GM18873 (cell line): ENCODE results near the gene ETV2.
A peak's percentile ranks its signal among the peaks of the same experiment; 100 is the strongest.
"Not testable (repeated sequence)": the region's sequence is repeated elsewhere in the genome, so short reads cannot be mapped to it uniquely, and the experiment has no call there.

Experiments
- ATAC-seq: cut with Tn5 transposase; IDR thresholded peaks from one replicate; pipeline ENCODE4 v1.9.1; 2021; ENCODE audit warnings: mild to moderate bottlenecking, moderate library complexity, moderate number of reproducible peaks; ENCODE audit not compliant: unreplicated experiment, low FRiP score

ETV2 gene

DNA sequence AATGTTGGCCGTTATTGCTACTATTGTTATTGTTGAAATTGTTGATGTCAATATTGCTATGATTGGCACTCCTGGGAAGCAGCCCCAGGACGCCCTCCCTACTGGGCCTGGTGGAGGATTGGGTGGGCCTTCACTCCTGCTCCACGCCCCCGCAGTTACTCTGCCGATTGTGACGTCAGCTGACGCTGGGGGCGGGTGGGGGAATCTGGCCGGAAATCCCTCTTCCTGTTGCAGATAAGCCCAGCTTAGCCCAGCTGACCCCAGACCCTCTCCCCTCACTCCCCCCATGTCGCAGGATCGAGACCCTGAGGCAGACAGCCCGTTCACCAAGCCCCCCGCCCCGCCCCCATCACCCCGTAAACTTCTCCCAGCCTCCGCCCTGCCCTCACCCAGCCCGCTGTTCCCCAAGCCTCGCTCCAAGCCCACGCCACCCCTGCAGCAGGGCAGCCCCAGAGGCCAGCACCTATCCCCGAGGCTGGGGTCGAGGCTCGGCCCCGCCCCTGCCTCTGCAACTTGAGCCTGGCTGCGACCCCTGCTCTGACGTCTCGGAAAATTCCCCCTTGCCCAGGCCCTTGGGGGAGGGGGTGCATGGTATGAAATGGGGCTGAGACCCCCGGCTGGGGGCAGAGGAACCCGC is at the start of gene ETV2:
ETV2 (plus strand) TSS at position 231 of the 637 bp plus-strand sequence. CDS start 716 bp downstream, outside the sequence.
- ATAC-seq: no peak

DNA sequence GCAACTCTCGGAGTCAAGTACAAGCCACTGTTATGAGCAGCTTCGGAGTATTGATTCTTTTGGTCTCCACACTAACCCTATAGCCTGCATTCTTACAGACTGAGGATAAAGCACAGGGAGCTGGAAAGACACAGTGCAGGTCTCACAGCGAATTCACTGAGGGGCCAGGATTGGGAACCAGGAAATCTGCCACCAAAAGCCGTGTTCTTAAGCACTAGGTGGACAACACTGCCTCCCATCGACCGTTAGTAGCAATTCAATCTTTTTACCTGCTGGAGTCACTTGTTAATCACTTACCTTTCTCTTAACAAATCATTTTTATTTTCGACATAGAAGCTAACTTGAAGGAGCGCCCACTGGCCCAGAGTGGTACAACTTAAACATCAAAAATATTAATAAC is 49.3 kb upstream of the ETV2 start:
- no peak for ATAC-seq

DNA sequence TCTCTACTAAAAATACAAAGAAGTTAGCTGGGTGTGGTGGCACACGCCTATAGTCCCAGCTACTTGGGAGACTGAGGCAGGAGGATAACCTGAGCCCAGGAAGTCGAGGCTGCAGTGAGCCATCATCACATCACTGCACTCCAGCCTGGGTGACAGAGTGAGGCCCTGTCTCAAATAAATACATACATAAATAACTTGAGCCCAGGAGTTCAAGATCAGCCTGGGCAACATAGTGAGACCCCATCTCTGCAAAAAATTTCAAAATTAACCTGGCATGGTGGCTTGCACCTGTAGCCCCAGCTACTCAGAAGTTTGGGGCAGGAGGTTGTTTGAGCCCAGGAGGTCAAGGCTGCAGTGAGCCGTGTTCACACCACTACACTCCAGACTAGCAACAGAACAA is 46.5 kb upstream of the ETV2 start:
- not testable (repeated sequence) for ATAC-seq

DNA sequence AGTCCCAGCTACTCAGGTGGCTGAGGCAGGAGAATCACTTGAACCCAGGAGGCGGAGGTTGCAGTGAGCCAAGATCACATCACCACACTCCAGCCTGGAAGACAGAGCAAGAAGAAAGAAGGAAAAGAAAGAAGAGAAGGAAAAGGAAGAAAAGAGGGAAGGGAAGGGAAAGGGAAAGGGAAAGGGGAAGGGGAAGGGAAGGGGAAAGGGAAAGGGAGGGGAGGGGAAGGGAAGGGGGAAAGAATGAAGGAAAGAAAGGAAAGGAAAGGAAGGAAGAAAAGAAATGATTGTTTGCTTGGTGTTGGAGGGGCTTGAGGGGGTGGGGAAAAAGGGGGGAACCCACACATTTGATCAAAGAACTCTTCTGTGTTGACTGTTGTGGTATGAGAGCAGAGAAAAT is 45.6 kb upstream of the ETV2 start:
- ATAC-seq: no peak

DNA sequence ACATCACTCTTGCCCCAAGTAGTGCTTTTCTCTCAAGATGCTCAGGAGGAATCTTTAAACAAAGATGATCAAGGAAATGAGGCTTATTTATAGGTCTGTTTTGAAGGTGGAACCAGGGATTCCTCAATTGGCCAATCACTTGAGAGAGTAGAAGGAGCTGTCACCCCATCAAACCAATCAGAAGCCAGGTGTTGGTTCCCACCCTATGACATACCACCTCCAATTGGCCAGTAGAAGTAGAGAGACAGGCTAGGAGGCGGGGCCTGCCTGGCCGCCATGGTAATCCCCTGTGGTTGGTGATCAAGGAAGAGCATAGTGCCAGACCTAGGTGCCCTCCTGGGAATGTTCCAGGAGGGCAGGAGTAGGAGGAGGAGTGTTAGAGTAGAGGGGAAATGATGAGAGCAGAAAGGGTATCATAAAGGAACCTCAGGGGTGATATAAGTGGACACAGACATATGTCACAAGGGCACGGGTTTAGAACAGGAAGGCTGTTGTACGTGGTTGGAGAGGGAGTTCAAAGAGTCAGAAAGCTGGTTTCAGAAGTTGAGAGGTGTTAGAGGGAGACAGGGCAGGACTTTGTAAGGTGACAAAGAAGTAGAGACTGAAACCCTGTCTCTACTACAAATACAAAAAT is 45.1 kb upstream of the ETV2 start:
- ATAC-seq: no peak

- ATAC-seq: no peak
Measured at GRCh38 chr19:35601971-35602370, 39.6 kb upstream of the ETV2 start.

DNA sequence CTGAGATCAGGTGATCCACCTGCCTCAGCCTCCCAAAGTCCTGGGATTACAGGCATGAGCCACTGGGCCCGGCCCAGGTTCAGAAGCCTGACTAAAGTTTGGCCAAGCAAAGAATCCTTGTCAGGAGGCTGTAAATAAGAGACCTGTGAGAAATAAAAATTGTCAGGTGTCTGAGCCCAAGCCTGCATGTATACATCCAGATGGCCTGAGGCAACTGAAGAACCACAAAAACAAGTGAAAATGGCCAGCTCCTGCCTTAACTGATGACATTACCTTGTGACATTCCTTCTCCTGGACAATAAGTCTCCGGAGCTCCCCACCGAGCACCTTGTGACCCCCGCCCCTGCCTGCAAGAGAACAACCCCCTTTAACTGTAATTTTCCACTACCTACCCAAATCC is 37.1 kb upstream of the ETV2 start:
- ATAC-seq: not testable (repeated sequence)

GRCh38 chr19:35607170-35607569 is 34.4 kb upstream of the ETV2 start:
- not testable (repeated sequence) for ATAC-seq

DNA sequence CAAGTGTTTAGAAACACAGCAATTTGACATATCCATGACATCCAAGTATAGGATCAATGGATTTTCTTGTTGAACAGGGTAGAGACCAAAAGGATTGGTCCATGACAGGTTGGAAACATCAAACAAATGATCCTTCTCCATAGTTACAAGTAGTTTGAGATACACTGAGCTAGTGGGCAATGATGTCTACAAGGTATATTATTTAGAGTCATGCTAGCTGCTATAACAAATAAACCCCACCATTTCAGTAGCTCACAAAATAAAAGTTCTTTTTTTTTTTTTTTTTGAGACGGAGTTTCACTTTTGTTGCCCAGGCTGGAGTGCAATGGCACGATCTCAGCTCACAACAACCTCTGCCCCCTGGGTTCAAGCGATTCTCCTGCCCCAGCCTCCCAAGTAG is 33.9 kb upstream of the ETV2 start:
- no peak for ATAC-seq

- no peak for ATAC-seq
Measured at GRCh38 chr19:35608251-35608650, 33.3 kb upstream of the ETV2 start.

DNA sequence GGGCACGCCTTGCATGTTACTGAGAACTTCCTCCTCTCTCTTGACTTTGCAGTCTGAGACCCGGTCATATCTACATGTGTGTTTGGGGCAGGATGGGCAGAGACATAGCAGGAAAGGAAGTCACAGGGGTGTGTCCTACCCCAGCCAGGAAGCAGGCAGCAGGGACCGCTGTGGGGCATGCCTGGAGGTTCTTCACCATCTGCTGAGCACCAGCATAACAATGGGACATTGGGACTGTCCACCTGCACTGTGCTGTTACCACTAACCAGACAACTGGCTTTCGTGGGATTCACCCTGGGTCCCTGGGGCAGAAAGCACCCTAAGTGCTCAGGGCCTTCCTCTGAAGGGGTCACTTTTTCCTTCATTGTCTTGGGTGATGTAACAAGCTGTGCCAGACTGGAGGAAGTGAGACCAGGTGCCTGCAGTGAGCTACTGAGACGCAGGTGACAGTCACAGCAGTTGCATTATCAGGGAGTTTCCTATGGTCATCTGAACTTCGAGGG is 31.6 kb upstream of the ETV2 start:
- no peak for ATAC-seq

DNA sequence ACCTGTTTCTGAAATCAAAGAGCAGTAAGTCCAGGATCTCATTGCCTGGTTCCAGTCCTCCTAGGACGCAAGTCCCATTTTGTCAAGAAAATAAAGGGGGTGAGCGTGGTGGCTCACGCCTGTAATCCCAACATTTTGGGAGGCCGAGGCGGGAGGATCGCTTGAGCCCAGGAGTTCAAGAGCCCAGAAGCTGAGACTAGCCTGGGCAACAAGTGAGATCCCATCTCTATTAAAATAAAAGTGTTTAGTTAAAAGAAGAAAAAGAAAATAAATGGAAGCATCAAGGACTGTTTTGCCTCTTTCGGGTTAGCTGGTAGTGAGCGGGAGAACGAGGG is 29.4 kb upstream of the ETV2 start:
- no peak for ATAC-seq

GRCh38 chr19:35612559-35613321 is 28.8 kb upstream of the ETV2 start, which contains the start of gene HAUS5:
Gene HAUS5 (plus strand): TSS chr19:35612735. CDS start chr19:35612795, 60 bp downstream.
- peak; percentile 53 for ATAC-seq

- ATAC-seq: no peak
Measured at GRCh38 chr19:35613574-35613973, 28.0 kb upstream of the ETV2 start.

GRCh38 chr19:35615036-35615435 is 26.5 kb upstream of the ETV2 start:
- ATAC-seq: no peak

- ATAC-seq: no peak
Measured at GRCh38 chr19:35618857-35619256, 22.7 kb upstream of the ETV2 start.

DNA sequence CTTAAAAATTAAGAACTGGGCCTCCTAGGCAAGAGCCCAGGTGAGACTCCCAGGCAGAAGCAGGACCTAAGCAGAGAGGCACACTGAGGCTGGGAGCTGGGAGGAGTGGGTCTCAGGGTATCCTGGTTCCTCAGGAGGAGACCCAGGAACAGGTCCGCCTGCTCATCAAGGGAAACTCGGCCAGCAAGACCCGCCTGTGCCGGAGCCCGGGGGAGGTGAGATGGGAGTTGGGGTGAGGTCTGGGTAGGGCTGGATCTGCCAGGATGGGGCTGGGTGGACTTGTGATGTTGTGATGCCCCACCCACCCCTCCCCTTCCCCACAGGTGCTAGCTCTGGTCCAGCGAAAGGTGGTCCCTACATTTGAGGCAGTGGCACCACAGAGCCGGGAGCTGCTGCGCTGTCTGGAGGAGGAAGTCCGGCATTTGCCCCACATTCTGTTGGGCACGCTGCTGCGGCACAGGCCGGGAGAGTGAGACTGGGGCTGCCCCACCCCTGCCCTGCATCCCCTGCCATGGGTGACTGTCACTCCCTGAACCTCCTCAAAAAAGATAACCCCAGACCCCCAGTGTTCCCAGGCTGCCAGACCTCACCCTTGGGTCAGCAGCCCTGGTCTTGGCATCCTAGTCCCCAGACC is 22.1 kb upstream of the ETV2 start:
- ATAC-seq: no peak

DNA sequence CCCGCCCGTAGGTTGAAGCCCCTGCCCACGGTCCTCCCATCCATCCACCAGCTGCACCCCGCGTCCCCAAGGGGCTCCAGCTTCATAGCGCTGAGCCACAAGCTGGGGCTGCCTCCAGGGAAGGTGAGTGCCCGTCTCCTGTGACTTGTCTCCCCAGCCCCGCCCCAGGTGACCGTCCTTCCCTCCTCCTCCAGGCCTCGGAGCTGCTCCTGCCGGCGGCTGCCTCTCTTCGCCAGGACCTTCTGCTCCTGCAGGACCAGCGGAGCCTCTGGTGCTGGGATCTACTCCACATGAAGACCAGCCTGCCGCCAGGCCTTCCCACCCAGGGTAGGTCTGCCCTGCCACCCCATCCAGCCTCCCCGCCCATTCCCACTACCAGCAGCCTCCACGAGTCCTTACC is 21.5 kb upstream of the ETV2 start:
- ATAC-seq: no peak

DNA sequence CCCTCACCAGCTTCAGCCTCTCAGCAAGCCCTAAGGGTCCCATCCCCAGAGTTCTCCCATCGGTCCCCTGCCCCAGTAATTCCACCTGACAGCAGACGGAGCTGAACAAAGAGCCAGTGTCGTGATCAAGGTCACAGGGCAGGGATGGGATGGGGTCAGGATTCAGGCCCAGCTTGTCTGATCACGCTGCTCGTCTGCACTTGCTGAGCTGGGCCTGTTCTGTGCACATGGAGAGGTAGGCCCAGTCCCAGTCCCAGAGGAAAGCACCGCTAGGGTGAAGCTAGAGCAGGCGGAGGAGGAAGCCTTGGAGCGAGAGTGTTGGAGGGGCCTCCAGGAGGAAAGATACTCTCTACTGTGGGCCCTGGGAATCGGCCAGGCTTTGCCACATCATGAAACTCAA is 19.8 kb upstream of the ETV2 start:
- no peak for ATAC-seq

GRCh38 chr19:35622750-35623149 is 18.8 kb upstream of the ETV2 start:
- ATAC-seq: no peak
